H7 (cell line): Measurements from ENCODE around the gene OR13F1. TPM values are rescaled to one million over a fixed set of nuclear protein-coding genes. Genes with fewer than 3 reads are reported as not detected.

Experiments
- DNase-seq: peaks from one replicate; pipeline ENCODE4 v3.0.0; 2012
- H3K27me3 ChIP-seq: 2 replicates; pipeline ENCODE4 v1.6.0; 2011; ENCODE audit warnings: mild to moderate bottlenecking, low read length; ENCODE audit not compliant: control insufficient read depth, insufficient read depth
- H3K36me3 ChIP-seq: replicated peaks from 2 replicates; pipeline ENCODE4 v1.5.1; 2011; ENCODE audit warnings: low read length; ENCODE audit not compliant: control insufficient read depth, insufficient read depth
- H3K4me3 ChIP-seq: 2 replicates; pipeline ENCODE4 v1.5.1; 2011; ENCODE audit warnings: low read depth, mild to moderate bottlenecking, control low read depth, low read length, moderate library complexity; ENCODE audit not compliant: insufficient read depth
- total RNA-seq: library from RNA; depleted of rRNA; stranded (reverse); fragments of >200 nt; shearing (Covaris generic); gene quantifications from 2 replicates; pipeline ENCODE4 v1.2.3, GENCODE V29; 2014; rRNA removed

The OR13F1 gene
- total RNA-seq, 1 experiment from 2014 or later, result not detected

GRCh38 chr9:104553261-104553660 is 49.2 kb downstream of the OR13F1 start:
- H3K4me3 ChIP-seq, result no peak overlapping the region
- no peaks in the 10 kb centered on the region for H3K36me3 ChIP-seq
- DNase-seq, result no peak
- no peaks in the 10 kb centered on the region for H3K27me3 ChIP-seq

Other genes with a start within 250 kb of the OR13F1 start
- not detected in 2 replicates for gene OR13C4, start 22.9 kb downstream of the OR13F1 start, total RNA-seq
- gene OR13C3, start 32.6 kb downstream of the OR13F1 start, total RNA-seq, result not detected in 2 replicates
- not detected in 2 replicates for gene OR13C8, start 64.9 kb downstream of the OR13F1 start, total RNA-seq
- not detected in 2 replicates for gene OR13C5, start 95.2 kb downstream of the OR13F1 start, total RNA-seq
- not detected in 2 replicates for gene OR13C2, start 101.4 kb downstream of the OR13F1 start, total RNA-seq
- gene OR13C9, start 113.9 kb downstream of the OR13F1 start, total RNA-seq, result not detected in 2 replicates
- not detected in 2 replicates for gene OR13D1, start 190.3 kb downstream of the OR13F1 start, total RNA-seq
- 19.0 and 20.4 TPM in 2 replicates for gene NIPSNAP3A, start 243.4 kb downstream of the OR13F1 start, total RNA-seq